WTC11 (cell line): ENCODE data around the gene ZSCAN5C.

Source experiments
- EMX1 ChIP-seq: fragments of 250-450 bp; sonication (Bioruptor Pico); IDR thresholded peaks from 2 replicates; pipeline ENCODE4 v1.8.0; 2021; ENCODE audit warnings: mild to moderate bottlenecking
- ZNF317 ChIP-seq: sonication (generic); formaldehyde crosslinking; IDR thresholded peaks from 2 replicates; pipeline ENCODE4 v1.8.1; 2023; ENCODE audit warnings: low read depth, mild to moderate bottlenecking, moderate library complexity, missing genetic modification reagents, borderline replicate concordance
- TF ChIP-seq, protein P1 (sequence below): fragments of 200-600 bp; IDR thresholded peaks from 2 replicates; pipeline ENCODE4 v1.8.0; 2022; ENCODE audit warnings: antibody characterized with exemption
- TF ChIP-seq, protein P2 (sequence below): sonication (generic); formaldehyde crosslinking; IDR thresholded peaks from 2 replicates; pipeline ENCODE4 v1.8.0; 2022; ENCODE audit warnings: mild to moderate bottlenecking, missing genetic modification reagents
- TF ChIP-seq, protein P3 (sequence below): sonication (generic); formaldehyde crosslinking; IDR thresholded peaks from 2 replicates; pipeline ENCODE4 v1.8.0; 2022; ENCODE audit warnings: mild to moderate bottlenecking, missing genetic modification reagents

DNA sequence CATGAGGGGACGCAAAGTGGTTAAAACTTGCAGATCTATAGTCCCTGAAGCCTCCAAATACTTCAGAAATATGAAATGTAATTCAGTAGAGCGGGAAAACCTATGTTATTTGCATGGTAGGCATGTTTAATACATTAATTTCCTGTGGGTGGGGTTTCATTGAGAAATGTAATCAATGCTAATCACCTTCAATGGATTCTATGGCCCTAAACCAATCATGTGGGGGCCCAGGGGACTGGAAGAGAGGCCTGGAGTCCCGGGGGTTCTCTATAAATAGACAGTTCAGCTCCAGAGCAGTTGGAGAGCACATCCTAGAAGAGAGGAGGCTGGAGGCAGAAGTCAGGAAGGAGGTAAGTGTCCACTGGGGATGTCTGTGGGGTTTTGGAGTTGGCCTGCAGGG is at the start of gene ZSCAN5C:
- TF ChIP-seq, protein P1, sequence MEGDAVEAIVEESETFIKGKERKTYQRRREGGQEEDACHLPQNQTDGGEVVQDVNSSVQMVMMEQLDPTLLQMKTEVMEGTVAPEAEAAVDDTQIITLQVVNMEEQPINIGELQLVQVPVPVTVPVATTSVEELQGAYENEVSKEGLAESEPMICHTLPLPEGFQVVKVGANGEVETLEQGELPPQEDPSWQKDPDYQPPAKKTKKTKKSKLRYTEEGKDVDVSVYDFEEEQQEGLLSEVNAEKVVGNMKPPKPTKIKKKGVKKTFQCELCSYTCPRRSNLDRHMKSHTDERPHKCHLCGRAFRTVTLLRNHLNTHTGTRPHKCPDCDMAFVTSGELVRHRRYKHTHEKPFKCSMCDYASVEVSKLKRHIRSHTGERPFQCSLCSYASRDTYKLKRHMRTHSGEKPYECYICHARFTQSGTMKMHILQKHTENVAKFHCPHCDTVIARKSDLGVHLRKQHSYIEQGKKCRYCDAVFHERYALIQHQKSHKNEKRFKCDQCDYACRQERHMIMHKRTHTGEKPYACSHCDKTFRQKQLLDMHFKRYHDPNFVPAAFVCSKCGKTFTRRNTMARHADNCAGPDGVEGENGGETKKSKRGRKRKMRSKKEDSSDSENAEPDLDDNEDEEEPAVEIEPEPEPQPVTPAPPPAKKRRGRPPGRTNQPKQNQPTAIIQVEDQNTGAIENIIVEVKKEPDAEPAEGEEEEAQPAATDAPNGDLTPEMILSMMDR = no peak
- TF ChIP-seq, protein P2, sequence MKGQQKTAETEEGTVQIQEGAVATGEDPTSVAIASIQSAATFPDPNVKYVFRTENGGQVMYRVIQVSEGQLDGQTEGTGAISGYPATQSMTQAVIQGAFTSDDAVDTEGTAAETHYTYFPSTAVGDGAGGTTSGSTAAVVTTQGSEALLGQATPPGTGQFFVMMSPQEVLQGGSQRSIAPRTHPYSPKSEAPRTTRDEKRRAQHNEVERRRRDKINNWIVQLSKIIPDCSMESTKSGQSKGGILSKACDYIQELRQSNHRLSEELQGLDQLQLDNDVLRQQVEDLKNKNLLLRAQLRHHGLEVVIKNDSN = no peak
- TF ChIP-seq, protein P3, sequence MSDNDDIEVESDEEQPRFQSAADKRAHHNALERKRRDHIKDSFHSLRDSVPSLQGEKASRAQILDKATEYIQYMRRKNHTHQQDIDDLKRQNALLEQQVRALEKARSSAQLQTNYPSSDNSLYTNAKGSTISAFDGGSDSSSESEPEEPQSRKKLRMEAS (CRISPR knock-in tag) = no peak
- TF ChIP-seq ZNF317 = no peak
- no peak for TF ChIP-seq EMX1
